GM18508 (cell line): Measurements from ENCODE around the gene LRRTM3.

Source experiments
- ATAC-seq: cut with Tn5 transposase; IDR thresholded peaks from one replicate; pipeline ENCODE4 v1.9.1; 2021; ENCODE audit warnings: moderate number of reproducible peaks; ENCODE audit not compliant: insufficient read depth, unreplicated experiment

LRRTM3 gene

GRCh38 chr10:66925896-66926715 lies at the start of gene LRRTM3:
LRRTM3 (plus strand) TSS chr10:66926036.
- ATAC-seq = peak; percentile 100

DNA sequence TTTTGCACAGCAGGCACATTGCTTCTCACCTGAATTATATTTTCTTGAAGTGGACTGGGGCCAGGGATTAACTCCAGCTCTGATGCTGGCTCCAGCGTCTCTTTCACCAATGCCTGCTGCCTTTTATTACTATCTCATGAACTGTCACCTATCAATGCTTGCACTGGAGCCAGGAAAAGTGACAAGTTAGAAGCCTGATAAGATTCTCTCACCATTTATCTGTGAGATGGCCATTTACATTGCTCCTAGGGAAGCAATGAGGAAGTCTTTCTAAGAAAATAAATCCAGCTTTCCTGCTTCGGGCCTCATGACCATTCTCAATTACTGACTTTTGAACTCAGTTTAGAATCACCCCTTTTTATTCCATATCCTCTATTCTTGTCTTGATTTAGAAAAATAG lies 48.5 kb upstream of the LRRTM3 start:
- ATAC-seq = no peak

DNA sequence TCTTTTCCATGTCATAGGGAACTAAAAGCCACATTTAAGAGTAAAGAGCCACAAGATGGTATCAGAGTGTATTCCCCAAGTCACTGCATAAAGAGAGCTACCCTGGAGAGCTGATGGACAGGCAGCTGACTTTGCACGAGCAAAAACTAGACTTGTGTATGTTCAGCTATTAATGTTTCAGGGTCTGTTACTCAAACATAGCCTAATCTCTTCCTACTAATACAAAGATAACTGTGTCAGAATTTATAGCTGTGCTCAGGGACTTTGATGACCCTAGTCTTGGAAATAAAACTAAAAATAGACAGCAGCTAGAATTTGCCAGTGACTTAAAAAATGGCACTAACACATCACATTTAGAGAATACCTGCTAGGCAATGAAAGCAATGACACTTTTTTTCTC lies 45.5 kb upstream of the LRRTM3 start:
- no peak for ATAC-seq

- ATAC-seq = no peak
Observed at GRCh38 chr10:66880826-66881225, 45.0 kb upstream of the LRRTM3 start.

GRCh38 chr10:66881814-66882213 lies 44.0 kb upstream of the LRRTM3 start:
- no peak for ATAC-seq

- no peak for ATAC-seq
Observed at GRCh38 chr10:66882271-66882670, 43.6 kb upstream of the LRRTM3 start.

GRCh38 chr10:66886848-66887247 lies 39.0 kb upstream of the LRRTM3 start:
- no peak for ATAC-seq

DNA sequence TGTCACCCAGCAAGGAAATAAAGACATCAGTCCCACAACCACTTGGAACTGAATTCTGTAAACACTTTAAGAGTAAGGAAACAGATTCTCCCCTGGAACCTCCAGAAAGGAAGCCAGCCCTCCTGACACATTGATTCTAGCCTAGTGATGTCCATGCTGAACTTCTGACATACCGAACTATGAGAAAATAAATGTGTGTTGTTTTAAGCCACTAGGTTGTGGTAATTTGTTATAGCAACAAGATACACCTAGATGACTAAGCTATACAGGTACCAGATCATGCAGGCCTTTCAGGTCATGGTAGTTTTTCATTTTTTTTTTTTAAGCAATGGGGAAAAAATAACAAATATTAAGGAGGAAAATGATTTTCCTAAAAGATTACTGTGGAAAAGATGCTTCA lies 37.6 kb upstream of the LRRTM3 start:
- ATAC-seq = no peak

DNA sequence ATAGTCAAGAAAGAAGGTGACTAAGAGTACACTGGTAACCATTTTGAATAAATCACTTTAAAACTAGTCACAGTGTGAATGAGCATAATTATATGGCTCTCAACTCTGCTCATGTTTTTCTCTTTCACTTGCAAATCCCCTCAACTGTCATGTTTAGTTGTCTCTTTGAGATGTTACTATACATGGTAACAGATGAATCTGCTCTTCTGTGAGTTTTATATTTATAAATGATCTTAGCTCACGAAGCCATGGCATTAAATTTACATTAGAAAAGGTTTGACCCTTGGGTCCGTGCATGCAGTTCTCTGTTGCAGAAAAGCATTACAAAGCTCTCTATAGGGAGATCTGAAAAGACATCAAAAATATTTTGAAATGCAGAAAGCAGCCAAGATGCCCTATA lies 33.0 kb upstream of the LRRTM3 start:
- no peak for ATAC-seq

DNA sequence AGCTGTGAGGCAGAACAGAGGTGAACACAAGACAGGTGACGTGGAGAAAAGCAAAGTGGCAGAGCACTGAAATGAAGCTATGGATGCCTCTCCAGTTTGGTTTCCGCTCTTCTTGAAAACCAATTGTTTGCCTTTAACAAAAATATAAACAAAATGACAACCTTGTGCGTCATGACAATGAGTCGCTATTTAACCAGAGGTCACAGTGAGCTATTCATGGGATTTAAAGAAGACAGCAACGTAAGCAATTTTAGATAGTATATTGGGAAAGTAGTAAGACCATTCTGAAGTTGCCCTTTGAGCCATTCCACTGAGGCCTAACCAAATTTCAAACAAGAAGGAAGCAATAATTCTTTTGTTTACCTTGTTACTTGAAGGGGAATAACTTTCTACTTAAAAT lies 15.2 kb upstream of the LRRTM3 start:
- no peak for ATAC-seq

- ATAC-seq = no peak
Observed at GRCh38 chr10:66916030-66916429, 9.8 kb upstream of the LRRTM3 start.

DNA sequence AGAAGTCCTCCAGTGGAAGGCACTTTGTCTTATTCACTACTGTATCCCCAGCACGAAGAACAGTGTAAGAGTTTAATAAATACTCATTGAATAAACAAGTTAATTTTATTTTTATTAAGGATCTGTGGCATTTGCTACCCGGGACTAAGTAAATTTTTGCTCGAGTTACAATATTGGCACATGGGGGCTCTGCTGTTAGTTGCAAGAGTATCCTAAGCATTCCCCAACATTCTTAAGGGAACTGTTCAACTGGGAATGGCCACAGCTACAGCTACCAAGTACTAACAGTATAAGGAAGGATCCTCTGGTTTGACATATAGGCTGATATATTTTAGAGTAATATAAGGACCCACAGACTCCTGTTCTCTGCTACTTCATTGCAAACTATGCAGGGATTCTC lies 8.7 kb upstream of the LRRTM3 start:
- no peak for ATAC-seq

- no peak for ATAC-seq
Observed at GRCh38 chr10:66919248-66919647, 6.6 kb upstream of the LRRTM3 start.

DNA sequence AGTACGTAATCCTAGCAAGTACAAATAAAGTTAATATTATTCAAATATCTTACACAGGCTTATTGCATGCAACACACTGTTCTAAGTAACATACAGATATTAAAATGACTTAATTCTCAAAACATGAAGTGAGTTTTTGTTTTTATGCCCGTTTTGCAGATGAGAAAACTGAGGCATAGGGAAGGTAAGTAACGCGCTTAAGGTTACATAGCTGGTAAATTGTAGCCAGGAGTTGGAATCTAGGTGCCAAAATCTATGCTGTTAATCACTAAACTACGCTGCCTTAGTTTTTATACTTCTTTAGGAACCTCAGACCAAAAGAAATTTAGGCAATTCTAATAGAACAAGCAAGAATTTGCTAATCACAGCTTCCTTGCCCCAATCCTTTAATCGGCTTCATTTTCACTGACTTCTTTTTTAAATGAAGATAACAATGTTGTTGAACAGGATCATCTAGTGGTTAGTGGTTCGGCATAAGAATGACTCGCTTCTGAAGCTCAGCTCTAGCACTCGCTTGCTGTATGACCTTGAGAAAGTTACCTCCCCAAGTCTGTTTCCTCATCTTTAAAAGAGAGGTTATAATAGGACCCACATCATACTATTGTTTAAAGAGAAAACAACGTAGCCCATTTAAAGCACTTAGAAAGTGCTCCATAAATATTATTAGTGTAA lies 1.0 kb upstream of the LRRTM3 start:
- ATAC-seq = no peak

GRCh38 chr10:66925373-66925772 lies 463 bp upstream of the LRRTM3 start:
- no peak for ATAC-seq

GRCh38 chr10:66926841-66927240 lies 1.0 kb downstream of the LRRTM3 start:
- ATAC-seq = no peak

GRCh38 chr10:66927251-66927935 lies 1.6 kb downstream of the LRRTM3 start:
- ATAC-seq = no peak

DNA sequence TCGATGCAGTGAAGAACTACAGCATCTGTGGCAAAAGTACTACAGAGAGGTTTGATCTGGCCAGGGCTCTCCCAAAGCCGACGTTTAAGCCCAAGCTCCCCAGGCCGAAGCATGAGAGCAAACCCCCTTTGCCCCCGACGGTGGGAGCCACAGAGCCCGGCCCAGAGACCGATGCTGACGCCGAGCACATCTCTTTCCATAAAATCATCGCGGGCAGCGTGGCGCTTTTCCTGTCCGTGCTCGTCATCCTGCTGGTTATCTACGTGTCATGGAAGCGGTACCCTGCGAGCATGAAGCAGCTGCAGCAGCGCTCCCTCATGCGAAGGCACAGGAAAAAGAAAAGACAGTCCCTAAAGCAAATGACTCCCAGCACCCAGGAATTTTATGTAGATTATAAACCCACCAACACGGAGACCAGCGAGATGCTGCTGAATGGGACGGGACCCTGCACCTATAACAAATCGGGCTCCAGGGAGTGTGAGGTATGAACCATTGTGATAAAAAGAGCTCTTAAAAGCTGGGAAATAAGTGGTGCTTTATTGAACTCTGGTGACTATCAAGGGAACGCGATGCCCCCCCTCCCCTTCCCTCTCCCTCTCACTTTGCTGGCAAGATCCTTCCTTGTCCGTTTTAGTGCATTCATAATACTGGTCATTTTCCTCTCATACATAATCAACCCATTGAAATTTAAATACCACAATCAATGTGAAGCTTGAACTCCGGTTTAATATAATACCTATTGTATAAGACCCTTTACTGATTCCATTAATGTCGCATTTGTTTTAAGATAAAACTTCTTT lies 2.3 kb downstream of the LRRTM3 start:
- no peak for ATAC-seq

- no peak for ATAC-seq
Observed at GRCh38 chr10:66928776-66929175, 2.9 kb downstream of the LRRTM3 start.

GRCh38 chr10:66929375-66929774 lies 3.5 kb downstream of the LRRTM3 start:
- no peak for ATAC-seq
